PC-3 (cell line): Measurements from ENCODE around the gene TP53I3.
"Not testable (repeated sequence)": the region's sequence is repeated elsewhere in the genome, so short reads cannot be mapped to it uniquely, and the experiment has no call there.

Experiments
- CTCF ChIP-seq: fragments of 300-600 bp; sonication (generic); conservative IDR thresholded peaks from 2 replicates; pipeline ENCODE4 v1.5.1; 2017; ENCODE audit warnings: antibody characterized with exemption, low read depth, mild to moderate bottlenecking, low read length
- EZH2 ChIP-seq: fragments of 300-600 bp; sonication (generic); IDR thresholded peaks from one replicate; pipeline ENCODE4 v1.6.1; 2017; ENCODE audit warnings: antibody characterized with exemption, mild to moderate bottlenecking, low read length; ENCODE audit not compliant: unreplicated experiment

- TF ChIP-seq CTCF, EZH2: not testable (repeated sequence)
Measured at GRCh38 chr2:24093270-24093669, 8.6 kb upstream of the TP53I3 start.
